ENCODE measurements around the gene SCD5.

- no peak for TF ChIP-seq SRSF9 (IDR thresholded peaks at IDR 0.05; ENCODE audit: borderline replicate concordance, insufficient read depth, low read depth, low read length, poor library complexity, severe bottlenecking)
- TF ChIP-seq TMF1 (CRISPR knock-in tag; IDR thresholded peaks at IDR 0.05; ENCODE audit: low read depth) = no peak
- TF ChIP-seq CBX1 (IDR thresholded peaks at IDR 0.05; ENCODE audit: low read depth) = no peak
- TF ChIP-seq ZNF18 (CRISPR knock-in tag; IDR thresholded peaks at IDR 0.05; ENCODE audit: insufficient replicate concordance) = no peak
- no peak for TF ChIP-seq PRDM10 (CRISPR knock-in tag; IDR thresholded peaks at IDR 0.05; ENCODE audit: low read depth)
- no peak for TF ChIP-seq CTCF (CRISPR knock-in tag; IDR thresholded peaks at IDR 0.05)
- TF ChIP-seq FOXC1 (CRISPR knock-in tag; IDR thresholded peaks at IDR 0.05; ENCODE audit: borderline replicate concordance) = no peak
- TF ChIP-seq EP300 (IDR thresholded peaks at IDR 0.05; ENCODE audit: low read depth in 2 of 2, low read length in 2 of 2) = no peak
- TF ChIP-seq EP300 (CRISPR knock-in tag; IDR thresholded peaks at IDR 0.05; ENCODE audit: borderline replicate concordance) = no peak
- no peak for TF ChIP-seq MTA3 (CRISPR knock-in tag; IDR thresholded peaks at IDR 0.05)
- TF ChIP-seq FOXA1 (IDR thresholded peaks at IDR 0.05) = no peak
- TF ChIP-seq FOXA1 (CRISPR knock-in tag; IDR thresholded peaks at IDR 0.05) = no peak
- TF ChIP-seq ZNF687 (CRISPR knock-in tag; IDR thresholded peaks at IDR 0.05) = 0 out of 2 replicates have a peak, but pooled peaks have one; percentile 18
- TF ChIP-seq ARID5B (CRISPR knock-in tag; IDR thresholded peaks at IDR 0.05) = no peak
- no peak for TF ChIP-seq ZNF24 (IDR thresholded peaks at IDR 0.05)
Measured at GRCh38 chr4:82798168-82799005, at the start of gene SCD5.
